H1 (cell line): Measurements from ENCODE around the gene AGAP1. TPM values are rescaled to one million over a fixed set of nuclear protein-coding genes. Genes with fewer than 3 reads are reported as not detected.
A peak's percentile ranks its signal among the peaks of the same experiment; 100 is the strongest.

Experiments used
- CTCF ChIA-PET: fragments of 300-600 bp; sonication (Branson Sonifier 250); formaldehyde crosslinking; loops from one replicate; lab custom pipeline; 2021; ENCODE audit not compliant: partially characterized antibody; lab: Charles Lee
- POLR2A ChIA-PET: fragments of 300-600 bp; sonication (Branson Sonifier 250); formaldehyde crosslinking; loops from one replicate; lab custom pipeline; 2021; ENCODE audit warnings: inconsistent platforms; ENCODE audit not compliant: partially characterized antibody; lab: Charles Lee
- DNase-seq, 2 experiments: peaks; one replicate each; pipeline versions ENCODE4 v3.0.0 to v3.0.0-alpha.2; 2010 to 2022; ENCODE audit warnings: low spot score in 2 of 2, low read depth in 1 of 2, mixed read lengths in 1 of 2
- FAIRE-seq: peaks from 2 replicates; lab custom pipeline; 2011; peaks lifted over from hg19 to GRCh38; lab: Jason Lieb, UNC
- H2AFZ ChIP-seq: 2 replicates; pipeline ENCODE4 v1.8.1; 2012; ENCODE audit warnings: low read length, inconsistent platforms
- H2AK5ac ChIP-seq: 2 replicates; pipeline ENCODE4 v1.6.1; 2013; ENCODE audit warnings: low read depth, low read length
- H2BK120ac ChIP-seq: replicated peaks from 2 replicates; pipeline ENCODE3; 2013; ENCODE audit warnings: low read depth, low read length, inconsistent platforms
- H2BK12ac ChIP-seq: 2 replicates; pipeline ENCODE4 v1.6.1; 2013; ENCODE audit warnings: low read depth, low read length
- H2BK15ac ChIP-seq: 2 replicates; pipeline ENCODE4 v1.6.1; 2013; ENCODE audit warnings: low read length
- H2BK20ac ChIP-seq: 2 replicates; pipeline ENCODE4 v1.6.1; 2013; ENCODE audit warnings: low read length
- H2BK5ac ChIP-seq: 2 replicates; pipeline ENCODE4 v1.6.1; 2013; ENCODE audit warnings: low read depth, low read length
- H3K14ac ChIP-seq: 2 replicates; pipeline ENCODE4 v1.6.1; 2013; ENCODE audit warnings: inconsistent platforms; ENCODE audit not compliant: insufficient read length
- H3K18ac ChIP-seq: 2 replicates; pipeline ENCODE4 v1.6.1; 2013; ENCODE audit warnings: low read length; ENCODE audit errors: extremely low read depth
- H3K23ac ChIP-seq: 2 replicates; pipeline ENCODE4 v1.6.1; 2013; ENCODE audit warnings: inconsistent platforms; ENCODE audit not compliant: insufficient read length
- H3K23me2 ChIP-seq: 2 replicates; pipeline ENCODE4 v1.6.1; 2013; ENCODE audit warnings: low read depth, low read length
- H3K27ac ChIP-seq: 2 replicates; pipeline ENCODE4 v1.6.1; 2011; ENCODE audit warnings: low read depth, low read length, inconsistent platforms
- H3K27me3 ChIP-seq, 4 experiments: replicated peaks in 1 of 4; 1 replicate in 1 of 4; 2 replicates in 3 of 4; pipeline versions ENCODE4 v1.6.1 to v1.8.1; 2011 to 2013; ENCODE audit warnings: low read length in 3 of 4, mild to moderate bottlenecking in 3 of 4, inconsistent platforms in 2 of 4, mixed read lengths in 2 of 4, moderate library complexity in 1 of 4; ENCODE audit not compliant: control insufficient read depth in 3 of 4, insufficient read depth in 3 of 4; ENCODE audit errors: extremely low read depth in 1 of 4
- H3K36me3 ChIP-seq, 4 experiments: 2 replicates each; pipeline versions ENCODE4 v1.6.1 to v1.8.1; 2011 to 2013; ENCODE audit warnings: mild to moderate bottlenecking in 4 of 4, low read length in 3 of 4, moderate library complexity in 2 of 4, control low read depth in 1 of 4, inconsistent platforms in 1 of 4; ENCODE audit not compliant: insufficient read depth in 4 of 4, control insufficient read depth in 2 of 4
- H3K4ac ChIP-seq: replicated peaks from 2 replicates; pipeline ENCODE3; 2013; ENCODE audit warnings: low read length, low read depth, mixed read lengths, inconsistent platforms; ENCODE audit not compliant: insufficient read length
- H3K4me1 ChIP-seq, 4 experiments: replicated peaks in 1 of 4; 1 replicate in 1 of 4; 2 replicates in 3 of 4; pipeline versions ENCODE4 v1.6.1 to v1.8.1; 2011 to 2013; ENCODE audit warnings: low read length in 3 of 4, inconsistent platforms in 2 of 4, mixed read lengths in 1 of 4; ENCODE audit not compliant: insufficient read depth in 4 of 4, control insufficient read depth in 3 of 4
- H3K4me2 ChIP-seq, 2 experiments: 2 replicates each; pipeline versions ENCODE4 v1.6.1 to v1.8.1; 2011 to 2013; ENCODE audit warnings: low read depth in 2 of 2, low read length in 2 of 2, control low read depth in 1 of 2, inconsistent platforms in 1 of 2, mild to moderate bottlenecking in 1 of 2; ENCODE audit not compliant: insufficient read depth in 1 of 2
- H3K4me3 ChIP-seq, 4 experiments: fragments of 200-600, 300-600 bp in 1 of 4; sonication (generic), shearing (Covaris generic), sonication (Bioruptor Twin) in 1 of 4; 2 replicates each; pipeline versions ENCODE4 v1.5.1 to v1.8.1; 2011 to 2016; ENCODE audit warnings: low read length in 4 of 4, low read depth in 3 of 4, control low read depth in 2 of 4, inconsistent platforms in 2 of 4, mild to moderate bottlenecking in 2 of 4, mixed read lengths in 1 of 4, moderate library complexity in 1 of 4; ENCODE audit not compliant: insufficient read depth in 2 of 4; ENCODE audit errors: extremely low read depth in 1 of 4
- H3K56ac ChIP-seq: replicated peaks from 2 replicates; pipeline ENCODE3; 2013; ENCODE audit warnings: low read depth, mild to moderate bottlenecking, mixed read lengths, low read length, inconsistent platforms; ENCODE audit not compliant: insufficient read length
- H3K79me1 ChIP-seq: 2 replicates; pipeline ENCODE4 v1.6.1; 2013; ENCODE audit warnings: low read depth, low read length, control low read depth
- H3K79me2 ChIP-seq, 2 experiments: 2 replicates each; pipeline versions ENCODE4 v1.6.1 to v1.8.1; 2012 to 2013; ENCODE audit warnings: low read length in 2 of 2, mild to moderate bottlenecking in 2 of 2, inconsistent platforms in 1 of 2; ENCODE audit not compliant: insufficient read depth in 2 of 2, control insufficient read depth in 1 of 2
- H3K9ac ChIP-seq, 4 experiments: replicated peaks in 1 of 4; 1 replicate in 1 of 4; 2 replicates in 3 of 4; pipeline versions ENCODE4 v1.6.1 to v1.8.1; 2011 to 2013; ENCODE audit warnings: low read depth in 3 of 4, low read length in 3 of 4, control low read depth in 2 of 4, mild to moderate bottlenecking in 2 of 4, moderate library complexity in 2 of 4, inconsistent platforms in 1 of 4; ENCODE audit errors: extremely low read depth in 1 of 4
- H3K9me3 ChIP-seq, 2 experiments: 2 replicates each; pipeline versions ENCODE4 v1.6.1 to v1.8.1; 2012 to 2013; ENCODE audit warnings: mild to moderate bottlenecking in 2 of 2, moderate library complexity in 2 of 2, control low read depth in 1 of 2, inconsistent platforms in 1 of 2, low read depth in 1 of 2, low read length in 1 of 2, mixed read lengths in 1 of 2; ENCODE audit not compliant: insufficient read depth in 2 of 2
- H4K20me1 ChIP-seq, 2 experiments: replicated peaks in 1 of 2; 2 replicates each; pipeline versions ENCODE3 to v1.8.1; 2011 to 2013; ENCODE audit warnings: inconsistent platforms in 2 of 2, low read length in 2 of 2, mild to moderate bottlenecking in 1 of 2; ENCODE audit not compliant: insufficient read depth in 2 of 2, control insufficient read depth in 1 of 2
- H4K5ac ChIP-seq: 2 replicates; pipeline ENCODE4 v1.6.1; 2013; ENCODE audit warnings: low read length, low read depth, mixed read lengths, inconsistent platforms; ENCODE audit not compliant: insufficient read length
- H4K8ac ChIP-seq: 2 replicates; pipeline ENCODE4 v1.8.0; 2013; ENCODE audit warnings: mild to moderate bottlenecking, moderate library complexity, low read length, inconsistent platforms; ENCODE audit not compliant: insufficient read depth; ENCODE audit errors: extremely low read depth
- H4K91ac ChIP-seq: replicated peaks from 2 replicates; pipeline ENCODE3; 2013; ENCODE audit warnings: low read length, mixed read lengths, inconsistent platforms; ENCODE audit not compliant: insufficient read length
- ASH2L ChIP-seq: fragments of 200-600, 300-600 bp; sonication (generic); IDR thresholded peaks from one replicate; pipeline ENCODE4 v1.7.1; 2017; ENCODE audit warnings: low read length
- CREB1 ChIP-seq: IDR thresholded peaks from 2 replicates; pipeline ENCODE4 v1.6.1; 2012; ENCODE audit warnings: inconsistent platforms
- CTCF ChIP-seq, 3 experiments: IDR thresholded peaks; 1 replicate in 2 of 3; 2 replicates in 1 of 3; pipeline versions ENCODE4 v1.5.1 to v1.6.1; 2011; ENCODE audit warnings: low read length in 3 of 3, mild to moderate bottlenecking in 3 of 3, inconsistent platforms in 2 of 3, low read depth in 1 of 3, moderate library complexity in 1 of 3; ENCODE audit not compliant: insufficient read depth in 1 of 3; ENCODE audit errors: control extremely low read depth in 1 of 3
- GABPA ChIP-seq: IDR thresholded peaks from 2 replicates; pipeline ENCODE4 v1.6.1; 2011; ENCODE audit warnings: mild to moderate bottlenecking, low read length, moderate library complexity, borderline replicate concordance; ENCODE audit not compliant: insufficient read depth
- JUND ChIP-seq: IDR thresholded peaks from 2 replicates; pipeline ENCODE4 v1.6.1; 2011; ENCODE audit warnings: mild to moderate bottlenecking, improper control_type of control experiment, low read length
- MAX ChIP-seq: IDR thresholded peaks from 2 replicates; pipeline ENCODE4 v1.6.1; 2012; ENCODE audit warnings: inconsistent platforms
- NANOG ChIP-seq: IDR thresholded peaks from 2 replicates; pipeline ENCODE4 v1.6.1; 2011; ENCODE audit warnings: low read length, low read depth, mild to moderate bottlenecking, inconsistent platforms; ENCODE audit not compliant: insufficient read depth, poor library complexity, severe bottlenecking
- PHF8 ChIP-seq: fragments of 200-600 bp; sonication (generic); conservative IDR thresholded peaks from 2 replicates; pipeline ENCODE4 v1.7.1; 2012; ENCODE audit warnings: low read depth, mild to moderate bottlenecking, inconsistent platforms, low read length, moderate library complexity
- RFX5 ChIP-seq: IDR thresholded peaks from 2 replicates; pipeline ENCODE4 v1.6.1; 2011; ENCODE audit warnings: low read depth, low read length, improper control_type of control experiment, borderline replicate concordance
- RXRA ChIP-seq: IDR thresholded peaks from 2 replicates; pipeline ENCODE4 v1.6.1; 2011; ENCODE audit warnings: low read depth, mild to moderate bottlenecking, low read length, moderate library complexity; ENCODE audit not compliant: insufficient read depth
- TCF12 ChIP-seq: IDR thresholded peaks from 2 replicates; pipeline ENCODE4 v1.6.1; 2011; ENCODE audit warnings: low read depth, mild to moderate bottlenecking, low read length
- whole genome bisulfite sequencing, 2 experiments: shearing (Covaris generic) in 1 of 2; methylation state at CpG; one replicate each; pipeline versions ENCODE4 v1.1.6 to v1.1.7; 2013 to 2015; ENCODE audit warnings: low lambda C conversion rate in 2 of 2, mixed read lengths in 2 of 2, inconsistent platforms in 1 of 2, low coverage in 1 of 2, missing lambda C conversion rate in 1 of 2; ENCODE audit not compliant: insufficient replicate concordance in 2 of 2, insufficient coverage in 1 of 2, insufficient read length in 1 of 2; ENCODE audit errors: extremely low coverage in 1 of 2, missing lambda C conversion rate in 1 of 2; 5-methylcytosine and 5-hydroxymethylcytosine counted together
- polyA plus RNA-seq, 7 experiments: library from polyadenylated mRNA; depleted of rRNA in 3 of 7; stranded (reverse) in 5 of 7; unstranded in 2 of 7; fragments of >200 nt in 5 of 7; fragments of 200-250 nt in 2 of 7; gene quantifications; 1 replicate in 5 of 7; 2 replicates in 1 of 7; 4 replicates in 1 of 7; pipeline versions ENCODE4 v1.2.1 to v1.2.3, GENCODE V29; 2011 to 2013; ENCODE audit warnings: missing spikeins in 2 of 7, mixed read lengths in 2 of 7
- total RNA-seq: library from RNA; stranded (reverse); fragmentation: NEBNext Ultra II Directional; extraction: Animal tissue kit (Norgen Biotek cat#: 25700); gene quantifications from 2 replicates; pipeline ENCODE4 v1.2.1, GENCODE V29; 2021

The AGAP1 gene
- total and polyA plus RNA-seq, 2 of the 8 experiments (the other 6 are each of a cell fraction or from before 2014, with no cell fraction given), result 18.1 to 39.4 TPM

- Histone ChIP-seq H2BK120ac (no peak overlapping the region), H3K27ac (no peak overlapping the region), H3K79me2 (peaks cover 0 to 82% of the 10 kb centered on the region in 2 experiments; a peak in 2 of 4 replicates), H3K14ac (no peak overlapping the region), H3K56ac (no peak overlapping the region), H3K4ac (no peak overlapping the region), H3K4me3 (no peak overlapping the region), H3K23me2 (no peaks in the 10 kb centered on the region), H2AFZ (no peak overlapping the region), H2BK12ac (no peak overlapping the region), H4K8ac (no peak overlapping the region), H3K27me3 (no peaks in the 10 kb centered on the region), H2BK5ac (no peak overlapping the region), H2BK20ac (no peak overlapping the region), H3K18ac (no peak overlapping the region), H3K23ac (no peak overlapping the region), H2AK5ac (peak overlapping the region; percentile 18; the same call in 1 of the 2 replicates), H3K36me3 (no peaks in the 10 kb centered on the region), H3K4me1 (peaks cover 2 to 25% (median 11%) of the 10 kb centered on the region in 4 experiments), H4K20me1 (peaks cover 11 to 15% of the 10 kb centered on the region in 2 experiments), H3K9me3 (peaks cover 2 to 5% of the 10 kb centered on the region in 2 experiments; a peak in 3 of 4 replicates), H3K4me2 (no peak overlapping the region), H2BK15ac (no peak overlapping the region), H4K91ac (no peak overlapping the region), H4K5ac (no peak overlapping the region), H3K79me1 (peaks cover 28% of the 10 kb centered on the region), H3K9ac (no peak overlapping the region)
- DNase-seq, result no peak
- no peak for FAIRE-seq
- WGBS, 2 experiments, result 80% methylated on average over 4 of the region's 4 CpGs; no CpG with 5 or more reads in 1 of the 2 experiments
- POLR2A ChIA-PET, result no interaction called here
- CTCF ChIA-PET, result no interaction called here
- no peak for TF ChIP-seq MAX
- no peak for TF ChIP-seq TCF12
- no peak for TF ChIP-seq JUND
- no peak for TF ChIP-seq NANOG
- no peak for TF ChIP-seq RXRA
- no peak for TF ChIP-seq CREB1
- TF ChIP-seq RFX5, result no peak
- TF ChIP-seq ASH2L, result no peak
- TF ChIP-seq PHF8, result no peak
- no peak for TF ChIP-seq CTCF (IDR thresholded peaks at IDR 0.05; ENCODE audit: control extremely low read depth in 1 of 3, insufficient read depth in 1 of 3, low read depth in 1 of 3, low read length in 3 of 3)
- TF ChIP-seq GABPA, result no peak
Observed at GRCh38 chr2:235702186-235702585, 208.3 kb downstream of the AGAP1 start.
